ENCODE measurements around the gene SLC35F4. TPM values are rescaled to one million over a fixed set of nuclear protein-coding genes. Genes with fewer than 3 reads are reported as not detected.

Gene SLC35F4
- total and polyA plus RNA-seq, 3 experiments from 2014 or later, result not detected

DNA sequence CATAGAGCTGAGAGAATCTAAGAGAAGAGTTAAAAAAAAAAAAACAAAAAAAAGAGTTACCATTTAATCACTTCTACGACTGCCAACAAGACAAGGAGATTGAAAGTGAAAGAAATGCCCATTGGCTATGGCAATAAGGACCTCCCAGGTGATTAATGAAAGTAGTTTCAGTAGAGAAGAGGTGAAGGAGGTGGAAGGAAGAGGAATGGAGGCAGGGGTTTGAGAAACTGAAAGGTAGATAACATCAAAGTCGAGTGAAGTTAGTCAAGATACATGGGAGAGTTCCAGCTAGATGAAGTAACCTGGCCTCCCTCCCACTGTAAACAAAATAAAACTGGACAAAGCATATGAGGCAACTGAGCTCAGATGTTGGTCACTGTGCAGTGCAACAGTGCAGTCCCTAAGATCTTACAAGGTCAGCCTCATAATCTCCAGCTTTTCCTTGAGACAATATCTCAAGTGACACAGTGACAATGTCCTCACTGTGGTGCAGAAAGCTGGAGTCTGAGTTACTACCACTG, 254.3 kb downstream of the SLC35F4 start:
- no peak overlapping the region for H3K4me3 ChIP-seq (ENCODE audit: low read length)
- H3K36me3 ChIP-seq (ENCODE audit: insufficient read depth, low read length), result no peaks in the 10 kb centered on the region
- H3K4me1 ChIP-seq (ENCODE audit: insufficient read depth, low read length), result no peaks in the 10 kb centered on the region
- H3K27me3 Mint-ChIP-seq, result peaks cover 0 to 3% of the 10 kb centered on the region in 2 donors
- H3K27me3 ChIP-seq (ENCODE audit: insufficient read depth, low read length, poor library complexity, severe bottlenecking), result no peaks in the 10 kb centered on the region
- no peaks in the 10 kb centered on the region for H3K36me3 Mint-ChIP-seq
- no peaks in the 10 kb centered on the region for H3K9me3 ChIP-seq (ENCODE audit: low read length)
- ChIA-PET POLR2A (no interaction called here), CTCF (no interaction called here)
- H3K4me1 Mint-ChIP-seq, result no peaks in the 10 kb centered on the region
- peaks cover 4 to 12% (median 8%) of the 10 kb centered on the region in 5 donors for H3K9me3 Mint-ChIP-seq
- no peak overlapping the region for H3K4me3 Mint-ChIP-seq
- H3K27ac ChIP-seq (ENCODE audit: low read depth, low read length), result no peak overlapping the region
- H3K27ac Mint-ChIP-seq, result no peak overlapping the region
- DNase-seq, result no peak

DNA sequence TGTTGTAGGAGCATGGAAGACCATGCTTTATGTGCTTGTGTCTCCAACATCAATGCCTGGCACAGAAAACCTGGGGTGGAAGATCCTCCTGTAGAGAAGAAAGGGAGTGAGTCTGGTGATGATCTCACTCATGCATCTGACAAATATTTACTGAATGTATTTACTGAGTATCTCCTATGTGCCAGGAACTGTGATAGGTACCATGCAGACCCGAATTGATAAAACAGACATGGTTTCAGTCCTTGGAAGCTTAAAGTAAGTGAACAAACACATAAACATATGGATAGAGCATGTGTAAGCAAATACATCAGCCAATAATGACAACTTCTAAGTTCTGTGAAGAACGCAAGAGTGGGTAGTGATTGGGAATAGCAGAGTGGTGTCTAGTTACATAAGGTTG, 255.3 kb downstream of the SLC35F4 start:
- CTCF ChIA-PET, result no interaction called here
- DNase-seq, result no peak
- Mint-ChIP-seq H3K9me3 (peaks cover 4 to 12% (median 8%) of the 10 kb centered on the region in 5 donors), H3K27me3 (peaks cover 0 to 3% of the 10 kb centered on the region in 2 donors), H3K27ac (no peak overlapping the region), H3K4me3 (no peak overlapping the region), H3K4me1 (no peaks in the 10 kb centered on the region), H3K36me3 (no peaks in the 10 kb centered on the region)
- H3K9me3 ChIP-seq (ENCODE audit: low read length), result no peaks in the 10 kb centered on the region
- no peaks in the 10 kb centered on the region for H3K27me3 ChIP-seq (ENCODE audit: insufficient read depth, low read length, poor library complexity, severe bottlenecking)
- no peaks in the 10 kb centered on the region for H3K36me3 ChIP-seq (ENCODE audit: insufficient read depth, low read length)
- no peaks in the 10 kb centered on the region for H3K4me1 ChIP-seq (ENCODE audit: insufficient read depth, low read length)
- POLR2A ChIA-PET, result no interaction called here
- H3K27ac ChIP-seq (ENCODE audit: low read depth, low read length), result no peak overlapping the region
- H3K4me3 ChIP-seq (ENCODE audit: low read length), result no peak overlapping the region

GRCh38 chr14:57609192-57610075, 256.5 kb downstream of the SLC35F4 start:
- H3K27me3 Mint-ChIP-seq, result peaks cover 0 to 3% of the 10 kb centered on the region in 2 donors

GRCh38 chr14:57607086-57607485, 258.8 kb downstream of the SLC35F4 start:
- ChIA-PET CTCF (no interaction called here), POLR2A (no interaction called here)
- H3K27ac Mint-ChIP-seq, result no peak overlapping the region
- no peaks in the 10 kb centered on the region for H3K36me3 Mint-ChIP-seq
- H3K27ac ChIP-seq (ENCODE audit: low read depth, low read length), result no peak overlapping the region
- peaks cover 0 to 3% of the 10 kb centered on the region in 2 donors for H3K27me3 Mint-ChIP-seq
- H3K9me3 ChIP-seq (ENCODE audit: low read length), result no peaks in the 10 kb centered on the region
- no peaks in the 10 kb centered on the region for H3K4me1 ChIP-seq (ENCODE audit: insufficient read depth, low read length)
- H3K4me3 ChIP-seq (ENCODE audit: low read length), result no peak overlapping the region
- H3K9me3 Mint-ChIP-seq, result peaks cover 4 to 17% (median 10%) of the 10 kb centered on the region in 5 donors
- DNase-seq, result no peak
- no peaks in the 10 kb centered on the region for H3K27me3 ChIP-seq (ENCODE audit: insufficient read depth, low read length, poor library complexity, severe bottlenecking)
- H3K4me3 Mint-ChIP-seq, result no peak overlapping the region
- H3K4me1 Mint-ChIP-seq, result no peaks in the 10 kb centered on the region
- H3K36me3 ChIP-seq (ENCODE audit: insufficient read depth, low read length), result no peaks in the 10 kb centered on the region

More at GRCh38 chr14:57609192-57610075, 256.5 kb downstream of the SLC35F4 start:
- Mint-ChIP-seq H3K9me3 (peaks cover 4 to 12% (median 9%) of the 10 kb centered on the region in 5 donors), H3K4me3 (no peak overlapping the region), H3K36me3 (no peaks in the 10 kb centered on the region), H3K27ac (no peak overlapping the region), H3K4me1 (no peaks in the 10 kb centered on the region)
- Histone ChIP-seq H3K36me3 (ENCODE audit: insufficient read depth, low read length) (no peaks in the 10 kb centered on the region), H3K27me3 (ENCODE audit: insufficient read depth, low read length, poor library complexity, severe bottlenecking) (no peaks in the 10 kb centered on the region), H3K4me1 (ENCODE audit: insufficient read depth, low read length) (no peaks in the 10 kb centered on the region), H3K4me3 (ENCODE audit: low read length) (no peak overlapping the region), H3K9me3 (ENCODE audit: low read length) (no peaks in the 10 kb centered on the region), H3K27ac (ENCODE audit: low read depth, low read length) (no peak overlapping the region)
- no peak for DNase-seq
- ChIA-PET POLR2A (no interaction called here), CTCF (no interaction called here)

- Histone ChIP-seq H3K4me1 (ENCODE audit: insufficient read depth, low read length) (no peaks in the 10 kb centered on the region), H3K36me3 (ENCODE audit: insufficient read depth, low read length) (no peaks in the 10 kb centered on the region), H3K4me3 (ENCODE audit: low read length) (no peak overlapping the region), H3K27ac (ENCODE audit: low read depth, low read length) (no peak overlapping the region), H3K27me3 (ENCODE audit: insufficient read depth, low read length, poor library complexity, severe bottlenecking) (no peaks in the 10 kb centered on the region), H3K9me3 (ENCODE audit: low read length) (no peaks in the 10 kb centered on the region)
- Mint-ChIP-seq H3K27ac (no peak overlapping the region), H3K27me3 (no peaks in the 10 kb centered on the region), H3K4me1 (no peaks in the 10 kb centered on the region), H3K4me3 (no peak overlapping the region), H3K9me3 (peaks cover 9 to 43% (median 28%) of the 10 kb centered on the region in 5 donors), H3K36me3 (peaks cover 0 to 10% (median 0%) of the 10 kb centered on the region in 3 donors)
- DNase-seq, result no peak
- CTCF ChIA-PET, result no interaction called here
- POLR2A ChIA-PET, result no interaction called here
Observed at GRCh38 chr14:57583396-57583795, 282.5 kb downstream of the SLC35F4 start.

GRCh38 chr14:57582746-57583145, 283.1 kb downstream of the SLC35F4 start:
- Mint-ChIP-seq H3K27me3 (no peaks in the 10 kb centered on the region), H3K27ac (no peak overlapping the region), H3K36me3 (peaks cover 0 to 10% (median 0%) of the 10 kb centered on the region in 3 donors), H3K4me3 (no peak overlapping the region), H3K9me3 (peaks cover 9 to 41% (median 28%) of the 10 kb centered on the region in 5 donors), H3K4me1 (no peaks in the 10 kb centered on the region)
- CTCF ChIA-PET, result no interaction called here
- Histone ChIP-seq H3K36me3 (ENCODE audit: insufficient read depth, low read length) (no peaks in the 10 kb centered on the region), H3K9me3 (ENCODE audit: low read length) (no peaks in the 10 kb centered on the region), H3K4me3 (ENCODE audit: low read length) (no peak overlapping the region), H3K27ac (ENCODE audit: low read depth, low read length) (no peak overlapping the region), H3K4me1 (ENCODE audit: insufficient read depth, low read length) (no peaks in the 10 kb centered on the region), H3K27me3 (ENCODE audit: insufficient read depth, low read length, poor library complexity, severe bottlenecking) (no peaks in the 10 kb centered on the region)
- POLR2A ChIA-PET, result no interaction called here
- no peak for DNase-seq

GRCh38 chr14:57578801-57579200, 287.1 kb downstream of the SLC35F4 start:
- Mint-ChIP-seq H3K27ac (no peak overlapping the region), H3K4me3 (no peak overlapping the region), H3K4me1 (no peaks in the 10 kb centered on the region), H3K9me3 (peaks cover 0 to 13% (median 5%) of the 10 kb centered on the region in 5 donors), H3K36me3 (no peaks in the 10 kb centered on the region), H3K27me3 (no peaks in the 10 kb centered on the region)
- H3K27me3 ChIP-seq (ENCODE audit: insufficient read depth, low read length, poor library complexity, severe bottlenecking), result no peaks in the 10 kb centered on the region
- no peaks in the 10 kb centered on the region for H3K9me3 ChIP-seq (ENCODE audit: low read length)
- ChIA-PET CTCF (no interaction called here), POLR2A (no interaction called here)
- H3K27ac ChIP-seq (ENCODE audit: low read depth, low read length), result no peak overlapping the region
- H3K4me1 ChIP-seq (ENCODE audit: insufficient read depth, low read length), result no peaks in the 10 kb centered on the region
- H3K36me3 ChIP-seq (ENCODE audit: insufficient read depth, low read length), result no peaks in the 10 kb centered on the region
- no peak for DNase-seq
- no peak overlapping the region for H3K4me3 ChIP-seq (ENCODE audit: low read length)

DNA sequence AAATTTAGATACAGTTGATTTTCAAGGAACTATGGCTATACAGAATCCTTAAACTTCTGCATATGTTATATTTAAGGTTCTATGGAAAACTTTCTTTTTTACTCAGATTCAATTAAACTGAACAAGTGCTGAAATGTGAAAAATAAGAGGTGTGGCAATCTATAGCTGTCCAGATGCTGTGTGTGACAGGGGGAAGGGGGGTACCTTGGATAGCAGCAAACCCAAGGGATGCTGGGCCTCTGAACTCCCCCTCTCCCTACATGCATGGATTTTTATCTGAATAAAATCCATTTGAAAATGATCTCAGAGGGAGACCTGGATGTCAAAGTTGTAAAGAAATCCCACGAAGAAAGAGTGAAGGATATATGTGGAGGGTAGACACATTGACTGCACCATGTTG, 289.4 kb downstream of the SLC35F4 start:
- no peaks in the 10 kb centered on the region for H3K27me3 ChIP-seq (ENCODE audit: insufficient read depth, low read length, poor library complexity, severe bottlenecking)
- Mint-ChIP-seq H3K4me1 (no peaks in the 10 kb centered on the region), H3K27me3 (no peaks in the 10 kb centered on the region), H3K4me3 (no peak overlapping the region), H3K36me3 (no peaks in the 10 kb centered on the region), H3K27ac (no peak overlapping the region), H3K9me3 (peaks cover 0 to 6% (median 3%) of the 10 kb centered on the region in 5 donors)
- no peak for DNase-seq
- H3K9me3 ChIP-seq (ENCODE audit: low read length), result no peaks in the 10 kb centered on the region
- CTCF ChIA-PET, result no interaction called here
- POLR2A ChIA-PET, result no interaction called here
- no peak overlapping the region for H3K27ac ChIP-seq (ENCODE audit: low read depth, low read length)
- H3K4me3 ChIP-seq (ENCODE audit: low read length), result no peak overlapping the region
- no peaks in the 10 kb centered on the region for H3K4me1 ChIP-seq (ENCODE audit: insufficient read depth, low read length)
- no peaks in the 10 kb centered on the region for H3K36me3 ChIP-seq (ENCODE audit: insufficient read depth, low read length)
